H54 (cell line): Measurements from ENCODE around the gene TNFAIP8L3.
"Not testable (repeated sequence)": the region's sequence is repeated elsewhere in the genome, so short reads cannot be mapped to it uniquely, and the experiment has no call there.

Source experiments
- DNase-seq: peaks from one replicate; pipeline ENCODE4 v3.0.0; 2011; ENCODE audit warnings: low spot score, mixed read lengths; ENCODE audit not compliant: insufficient read length
- FAIRE-seq: peaks from 3 replicates; lab custom pipeline; 2011; peaks lifted over from hg19 to GRCh38; lab: Jason Lieb, UNC
- POLR2A ChIP-seq: IDR thresholded peaks from 2 replicates; pipeline ENCODE4 v1.6.1; 2011; ENCODE audit warnings: low read depth, mild to moderate bottlenecking, low read length

The TNFAIP8L3 gene

GRCh38 chr15:51094606-51095569 lies at the start of gene TNFAIP8L3:
Gene TNFAIP8L3 (minus strand): TSS chr15:51094906. CDS start chr15:51094595, 311 bp downstream.
- FAIRE-seq (no peak), DNase-seq (peak; percentile 30)
- TF ChIP-seq POLR2A = no peak

- FAIRE-seq (peak; percentile 84), DNase-seq (peak; percentile 9)
- TF ChIP-seq POLR2A = no peak
These were observed 49.4 kb upstream of the TNFAIP8L3 start for GRCh38 chr15:51144021-51144532.

- DNase-seq, FAIRE-seq: not testable (repeated sequence)
These were observed 45.6 kb upstream of the TNFAIP8L3 start for GRCh38 chr15:51140347-51140746.

- TF ChIP-seq POLR2A = no peak
- FAIRE-seq (no peak), DNase-seq (no peak)
These were observed 44.4 kb upstream of the TNFAIP8L3 start for GRCh38 chr15:51139091-51139490.

GRCh38 chr15:51137880-51138430 lies 43.2 kb upstream of the TNFAIP8L3 start:
- no peak for TF ChIP-seq POLR2A
- DNase-seq = no peak
- FAIRE-seq = no peak

GRCh38 chr15:51137024-51137423 lies 42.3 kb upstream of the TNFAIP8L3 start:
- FAIRE-seq = no peak
- DNase-seq = no peak
- TF ChIP-seq POLR2A = no peak

- FAIRE-seq (no peak), DNase-seq (no peak)
- no peak for TF ChIP-seq POLR2A
These were observed 40.6 kb upstream of the TNFAIP8L3 start for GRCh38 chr15:51135276-51135675.

GRCh38 chr15:51134416-51135199 lies 39.9 kb upstream of the TNFAIP8L3 start:
- no peak for FAIRE-seq
- no peak for DNase-seq

GRCh38 chr15:51133140-51133765 lies 38.5 kb upstream of the TNFAIP8L3 start:
- FAIRE-seq (no peak), DNase-seq (no peak)

More at GRCh38 chr15:51134416-51135199, 39.9 kb upstream of the TNFAIP8L3 start:
- no peak for TF ChIP-seq POLR2A

GRCh38 chr15:51132384-51133139 lies 37.9 kb upstream of the TNFAIP8L3 start:
- FAIRE-seq = no peak
- no peak for TF ChIP-seq POLR2A
- peak; percentile 32 for DNase-seq

More at GRCh38 chr15:51133140-51133765, 38.5 kb upstream of the TNFAIP8L3 start:
- no peak for TF ChIP-seq POLR2A

- no peak for FAIRE-seq
- TF ChIP-seq POLR2A = no peak
- no peak for DNase-seq
These were observed 37.0 kb upstream of the TNFAIP8L3 start for GRCh38 chr15:51131596-51132290.

GRCh38 chr15:51130344-51130743 lies 35.6 kb upstream of the TNFAIP8L3 start:
- TF ChIP-seq POLR2A = no peak
- no peak for FAIRE-seq
- no peak for DNase-seq
